Fibroblast of skin of left biceps (primary cell): ENCODE results near the gene IRF2BP2.
"Not testable (repeated sequence)": the region's sequence is repeated elsewhere in the genome, so short reads cannot be mapped to it uniquely, and the experiment has no call there.

Source experiments
- DNase-seq, 2 experiments: peaks; one replicate each; pipeline ENCODE4 v3.0.0-alpha.2; 2013; ENCODE audit warnings: low read depth in 2 of 2

IRF2BP2 gene

GRCh38 chr1:234601301-234602017, 8.5 kb downstream of the IRF2BP2 start:
- no peak for DNase-seq

GRCh38 chr1:234600418-234601281, 9.3 kb downstream of the IRF2BP2 start:
- no peak for DNase-seq

GRCh38 chr1:234599617-234600417, 10.2 kb downstream of the IRF2BP2 start:
- peak; percentile 59 to 60 for DNase-seq

- no peak for DNase-seq
Observed at GRCh38 chr1:234598974-234599616, 10.9 kb downstream of the IRF2BP2 start.

- DNase-seq = no peak
Observed at GRCh38 chr1:234597894-234598293, 12.1 kb downstream of the IRF2BP2 start.

DNA sequence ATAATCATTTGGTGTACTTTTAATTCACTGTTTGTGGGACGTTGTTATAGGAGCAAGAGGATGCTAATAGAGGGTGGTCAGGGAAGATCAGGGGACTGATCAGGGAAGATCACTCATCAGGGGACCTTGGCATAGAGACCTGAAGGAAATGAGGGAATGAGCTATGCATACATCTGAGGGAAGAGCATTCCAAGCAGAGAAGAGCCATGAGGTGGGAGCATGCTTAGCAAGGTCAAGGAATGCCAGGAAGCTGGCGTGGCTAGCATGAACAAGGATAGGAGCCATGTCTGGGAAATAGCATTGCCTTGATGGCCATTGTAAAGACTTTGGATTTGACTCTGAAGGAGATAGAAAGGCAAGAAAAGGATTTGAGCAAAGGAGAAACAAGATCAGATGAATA, 14.1 kb downstream of the IRF2BP2 start:
- DNase-seq = no peak

- DNase-seq = not testable (repeated sequence)
Observed at GRCh38 chr1:234594575-234594974, 15.4 kb downstream of the IRF2BP2 start.

GRCh38 chr1:234593771-234594504, 16.0 kb downstream of the IRF2BP2 start:
- no peak for DNase-seq

GRCh38 chr1:234593109-234593508, 16.9 kb downstream of the IRF2BP2 start:
- no peak for DNase-seq

GRCh38 chr1:234592240-234592639, 17.7 kb downstream of the IRF2BP2 start:
- DNase-seq = no peak

- no peak for DNase-seq
Observed at GRCh38 chr1:234591131-234591530, 18.8 kb downstream of the IRF2BP2 start.

- DNase-seq = no peak
Observed at GRCh38 chr1:234589854-234590620, 19.9 kb downstream of the IRF2BP2 start.

DNA sequence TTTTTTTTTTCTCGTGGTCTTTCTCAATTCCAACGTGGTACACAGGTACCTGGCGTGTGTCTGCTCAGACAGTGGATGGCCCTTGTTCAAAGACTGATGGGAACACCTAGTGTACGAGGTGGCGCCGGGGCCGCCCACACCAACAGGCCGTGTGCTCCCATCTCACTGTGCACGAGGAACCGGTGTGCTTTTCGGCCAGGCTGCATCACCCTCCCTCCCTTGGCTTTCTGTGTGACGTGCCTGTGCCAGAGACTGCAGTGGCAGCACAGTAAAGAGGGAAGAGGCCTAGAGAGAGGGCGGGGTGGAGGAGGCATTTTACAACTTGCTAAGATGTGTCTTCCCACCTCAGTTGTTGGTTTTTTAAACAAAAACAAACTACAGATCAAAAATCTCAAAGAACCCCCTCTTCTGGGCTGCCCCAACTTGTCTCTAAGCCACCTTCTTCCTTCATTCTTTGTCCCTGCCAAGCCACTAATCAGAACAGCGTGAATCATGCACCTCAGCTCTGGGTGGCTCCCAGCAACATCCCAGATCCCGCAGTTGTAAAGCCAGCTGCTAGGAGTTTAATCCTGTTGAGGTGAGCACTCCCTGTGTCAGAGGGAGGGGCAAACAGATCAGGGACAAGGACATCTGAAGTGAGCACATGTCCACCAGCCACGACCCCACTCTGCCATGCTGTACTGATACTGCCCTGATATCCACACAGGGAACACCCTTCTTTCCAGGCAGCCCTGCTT, 20.7 kb downstream of the IRF2BP2 start:
- no peak for DNase-seq

DNA sequence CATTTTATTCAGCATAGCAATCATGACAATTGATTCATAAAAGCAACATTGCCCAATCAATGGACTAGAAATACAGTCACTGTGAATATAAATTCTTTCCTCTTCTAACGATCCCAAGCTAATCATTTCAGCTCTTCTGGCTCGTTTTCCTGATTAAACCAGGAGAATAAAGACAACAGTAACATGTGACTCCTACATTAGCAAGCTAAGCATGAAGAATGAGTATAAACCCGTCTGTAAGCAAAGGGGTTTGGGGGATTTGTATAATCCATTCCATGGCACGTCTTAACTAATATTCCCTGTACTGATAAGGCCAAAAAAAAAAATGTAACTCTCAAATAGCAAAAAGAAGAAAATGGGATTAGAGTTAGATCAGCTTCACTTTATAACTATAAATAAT, 21.6 kb downstream of the IRF2BP2 start:
- DNase-seq = no peak

DNA sequence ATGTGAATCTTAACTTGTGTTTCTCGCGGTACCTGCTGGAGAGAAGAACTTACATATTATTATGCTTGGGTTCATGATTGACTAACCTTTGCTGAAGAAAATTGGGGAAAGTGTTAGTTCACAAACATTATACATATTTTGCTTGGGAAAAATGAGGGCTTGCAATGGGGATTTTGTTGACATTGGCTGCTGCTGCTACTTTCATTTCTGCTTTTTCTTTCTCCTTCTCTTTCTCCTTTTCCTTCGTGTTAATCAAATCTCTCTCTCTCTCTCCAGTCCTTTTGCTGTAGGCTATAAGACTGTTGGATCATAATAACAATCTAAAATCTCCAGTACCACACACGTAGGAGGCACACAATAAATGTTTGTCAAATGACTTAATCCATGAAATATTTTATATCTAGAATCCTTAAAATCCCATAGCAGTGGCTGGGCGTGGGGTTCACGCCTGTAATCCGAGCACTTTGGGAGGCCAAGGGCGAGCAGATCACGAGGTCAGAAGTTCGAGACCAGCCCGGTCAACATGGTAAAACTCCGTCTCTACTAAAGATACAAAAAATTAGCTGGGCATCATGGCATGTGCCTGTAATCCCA, 23.0 kb downstream of the IRF2BP2 start:
- no peak for DNase-seq

- no peak for DNase-seq
Observed at GRCh38 chr1:234586304-234586703, 23.7 kb downstream of the IRF2BP2 start.

- no peak for DNase-seq
Observed at GRCh38 chr1:234585330-234586055, 24.5 kb downstream of the IRF2BP2 start.

DNA sequence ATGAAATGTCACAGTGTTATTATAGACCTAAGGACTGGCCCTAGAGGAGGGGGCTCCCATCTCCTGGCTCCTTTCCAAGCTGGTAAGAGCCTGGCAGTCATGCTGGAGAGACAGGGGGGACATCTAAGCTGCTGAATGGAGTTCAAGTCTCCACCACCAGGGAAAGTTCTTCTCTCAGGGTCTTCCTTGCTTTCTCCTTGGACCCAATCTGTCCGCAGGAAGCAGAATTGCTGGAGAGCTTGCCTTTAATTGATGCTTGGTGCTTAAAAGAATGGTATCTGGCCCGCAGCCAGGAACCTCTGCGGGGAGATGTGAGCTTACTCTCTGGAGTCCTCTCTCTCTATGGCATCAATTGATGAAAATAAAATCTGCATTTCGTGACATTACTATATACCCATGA, 25.1 kb downstream of the IRF2BP2 start:
- DNase-seq = no peak

GRCh38 chr1:234584420-234584805, 25.6 kb downstream of the IRF2BP2 start:
- no peak for DNase-seq
